CD8-positive, alpha-beta memory T cell (primary cell): ENCODE data around the gene CABP4. TPM values are rescaled to one million over a fixed set of nuclear protein-coding genes. Genes with fewer than 3 reads are reported as not detected.
A peak's percentile ranks its signal among the peaks of the same experiment; 100 is the strongest.

Experiments used
- CTCF ChIA-PET: fragments of 350-600 bp; sonication (Branson Sonifier 250); formaldehyde crosslinking; loops from one replicate; lab custom pipeline; 2021; ENCODE audit warnings: antibody characterized with exemption; lab: Charles Lee
- POLR2A ChIA-PET: fragments of 350-600 bp; sonication (Branson Sonifier 250); formaldehyde crosslinking; loops from one replicate; lab custom pipeline; 2021; ENCODE audit warnings: antibody characterized with exemption; lab: Charles Lee
- DNase-seq, 5 donors: peaks; one replicate each; pipeline versions ENCODE4 v3.0.0 to v3.0.0-alpha.2; 2020 to 2022; ENCODE audit warnings: mixed read lengths in 1 of 5
- H3K27ac ChIP-seq: one replicate; pipeline ENCODE4 v1.7.0; 2013; ENCODE audit warnings: low read depth, mild to moderate bottlenecking, low read length, moderate library complexity
- H3K27me3 ChIP-seq: 2 replicates; pipeline ENCODE4 v1.7.0; 2013; ENCODE audit warnings: low read length, mild to moderate bottlenecking; ENCODE audit not compliant: insufficient read depth, poor library complexity, severe bottlenecking
- H3K36me3 ChIP-seq: 2 replicates; pipeline ENCODE4 v1.7.0; 2013; ENCODE audit warnings: mild to moderate bottlenecking, low read length, moderate library complexity; ENCODE audit not compliant: insufficient read depth
- H3K4me1 ChIP-seq: 2 replicates; pipeline ENCODE4 v1.7.0; 2013; ENCODE audit warnings: mild to moderate bottlenecking, low read length, moderate library complexity; ENCODE audit not compliant: insufficient read depth
- H3K4me3 ChIP-seq: 2 replicates; pipeline ENCODE4 v1.7.0; 2013; ENCODE audit warnings: mild to moderate bottlenecking, low read length
- H3K9me3 ChIP-seq: 2 replicates; pipeline ENCODE4 v1.7.0; 2013; ENCODE audit warnings: mild to moderate bottlenecking, low read length
- H3K27ac Mint-ChIP-seq, 8 donors: one replicate each; pipeline ENCODE4 v1.8.0; 2020 to 2021; ENCODE audit warnings: mixed read lengths in 8 of 8, mild to moderate bottlenecking in 6 of 8, inconsistent platforms in 3 of 8, moderate library complexity in 3 of 8
- H3K27me3 Mint-ChIP-seq, 2 donors: one replicate each; pipeline ENCODE4 v1.8.0; 2020 to 2021; ENCODE audit warnings: mixed read lengths in 2 of 2, mild to moderate bottlenecking in 1 of 2, moderate library complexity in 1 of 2
- H3K36me3 Mint-ChIP-seq, 3 donors: one replicate each; pipeline ENCODE4 v1.8.0; 2020 to 2021; ENCODE audit warnings: mixed read lengths in 3 of 3, inconsistent platforms in 1 of 3, mild to moderate bottlenecking in 1 of 3
- H3K4me1 Mint-ChIP-seq, 3 donors: one replicate each; pipeline ENCODE4 v1.8.0; 2020 to 2021; ENCODE audit warnings: mixed read lengths in 3 of 3, inconsistent platforms in 1 of 3, mild to moderate bottlenecking in 1 of 3
- H3K4me3 Mint-ChIP-seq, 7 donors: one replicate each; pipeline ENCODE4 v1.8.0; 2020 to 2021; ENCODE audit warnings: mixed read lengths in 7 of 7, mild to moderate bottlenecking in 6 of 7, moderate library complexity in 4 of 7, inconsistent platforms in 2 of 7
- H3K9me3 Mint-ChIP-seq, 5 donors: one replicate each; pipeline ENCODE4 v1.8.0; 2020 to 2022; ENCODE audit warnings: mixed read lengths in 5 of 5, mild to moderate bottlenecking in 3 of 5, moderate library complexity in 2 of 5, inconsistent platforms in 1 of 5
- polyA plus RNA-seq: library from polyadenylated mRNA; unstranded; fragments of 300-500 nt; fragmentation: Illumina TruSeq; gene quantifications from one replicate; pipeline ENCODE4 v1.2.3, GENCODE V29; 2021
- total RNA-seq, 2 experiments: library from RNA; stranded (reverse); gene quantifications; one replicate each; pipeline ENCODE4 v1.2.3, GENCODE V29; 2021

Gene CABP4
- total and polyA plus RNA-seq, 3 experiments from 2014 or later = 0.28 to 0.36 (median 0.33) TPM

DNA sequence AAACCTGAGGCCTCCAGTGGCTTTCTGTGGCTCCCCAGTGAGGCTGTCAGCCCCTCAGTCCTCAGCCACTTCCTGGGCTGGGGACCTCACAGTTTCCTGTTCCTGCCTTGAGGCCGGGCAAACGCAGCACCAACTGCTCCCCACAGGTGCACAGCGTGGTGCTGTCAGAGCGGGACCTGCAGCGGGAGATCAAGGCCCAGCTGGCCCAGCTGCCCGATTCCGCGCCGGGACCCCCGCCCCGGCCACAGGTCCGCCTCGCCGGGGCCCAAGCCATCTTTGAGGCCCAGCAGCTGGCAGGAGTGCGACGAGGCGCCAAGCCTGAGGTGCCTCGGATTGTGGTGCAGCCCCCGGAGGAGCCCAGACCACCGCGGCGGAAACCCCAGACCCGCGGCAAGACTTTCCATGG lies 45.9 kb upstream of the CABP4 start:
- Histone ChIP-seq H3K4me3 (peak overlapping the region; percentile 82), H3K9me3 (no peaks in the 10 kb centered on the region), H3K27me3 (no peaks in the 10 kb centered on the region), H3K36me3 (peaks cover 12% of the 10 kb centered on the region), H3K27ac (peak overlapping the region; percentile 38), H3K4me1 (peaks cover 93% of the 10 kb centered on the region)
- H3K27me3 Mint-ChIP-seq = peaks cover 0 to 2% of the 10 kb centered on the region in 2 donors
- ChIA-PET POLR2A (interaction anchor here (1.0 to 3.8 kb wide), 10 partner anchors 10 to 74 kb away, joined by 3 to 77 read pairs (median 6); partner anchors contain the start of genes AIP, PTPRCAP, RAD9A and RPS6KB2), CTCF (interaction anchor here (1.0 to 2.4 kb wide), 13 partner anchors 9 to 58 kb away, joined by 3 to 14 read pairs (median 4); partner anchors contain the start of genes PTPRCAP, RAD9A and RPS6KB2)
- DNase-seq = peak; percentile 62 to 89 (median 83)
- peaks cover 6 to 49% (median 9%) of the 10 kb centered on the region in 3 donors for H3K36me3 Mint-ChIP-seq
- H3K9me3 Mint-ChIP-seq = no peaks in the 10 kb centered on the region
- peaks cover 76 to 93% (median 82%) of the 10 kb centered on the region in 3 donors for H3K4me1 Mint-ChIP-seq
- peak overlapping the region; percentile 45 to 99 (median 92) for H3K27ac Mint-ChIP-seq
- H3K4me3 Mint-ChIP-seq = peak overlapping the region; percentile 95 to 99 (median 98)

GRCh38 chr11:67409781-67410368 lies 45.3 kb upstream of the CABP4 start:
- Mint-ChIP-seq H3K36me3 (peaks cover 5 to 43% (median 6%) of the 10 kb centered on the region in 3 donors), H3K27ac (peak overlapping the region; percentile 74 to 99 (median 93)), H3K9me3 (no peaks in the 10 kb centered on the region), H3K27me3 (peaks cover 0 to 2% of the 10 kb centered on the region in 2 donors), H3K4me3 (peak overlapping the region; percentile 83 to 99 (median 88)), H3K4me1 (peaks cover 78 to 89% (median 80%) of the 10 kb centered on the region in 3 donors)
- H3K27me3 ChIP-seq = no peaks in the 10 kb centered on the region
- H3K4me3 ChIP-seq = peak overlapping the region; percentile 82
- H3K9me3 ChIP-seq = no peaks in the 10 kb centered on the region
- peak overlapping the region; percentile 38 for H3K27ac ChIP-seq
- H3K36me3 ChIP-seq = peaks cover 12% of the 10 kb centered on the region
- H3K4me1 ChIP-seq = peaks cover 94% of the 10 kb centered on the region
- ChIA-PET CTCF (interaction anchor here (1.0 to 1.5 kb wide), 4 partner anchors 18 to 29 kb away, joined by 3 to 7 read pairs (median 3); partner anchors contain the start of genes RAD9A and RPS6KB2), POLR2A (interaction anchor here (1.2 to 3.8 kb wide), 4 partner anchors 9 to 27 kb away, joined by 5 to 77 read pairs (median 22); partner anchors contain the start of genes PTPRCAP and RAD9A)
- DNase-seq = no peak

- H3K4me1 Mint-ChIP-seq = peaks cover 78 to 89% (median 80%) of the 10 kb centered on the region in 3 donors
- H3K4me1 ChIP-seq = peaks cover 93% of the 10 kb centered on the region
- no peaks in the 10 kb centered on the region for H3K9me3 Mint-ChIP-seq
- peaks cover 3 to 38% (median 6%) of the 10 kb centered on the region in 3 donors for H3K36me3 Mint-ChIP-seq
- peak overlapping the region; percentile 38 for H3K27ac ChIP-seq
- POLR2A ChIA-PET = interaction anchor here (1.0 to 4.1 kb wide), 2 partner anchors 9 to 27 kb away, joined by 3 to 28 read pairs; partner anchors contain the start of gene PTPRCAP
- CTCF ChIA-PET = no interaction called here
- peak overlapping the region; percentile 82 for H3K4me3 ChIP-seq
- peaks cover 6% of the 10 kb centered on the region for H3K36me3 ChIP-seq
- H3K27me3 Mint-ChIP-seq = peaks cover 0 to 2% of the 10 kb centered on the region in 2 donors
- H3K27ac Mint-ChIP-seq = peak overlapping the region; percentile 84 to 99 (median 93)
- DNase-seq = no peak
- peak overlapping the region; percentile 72 to 97 (median 88) for H3K4me3 Mint-ChIP-seq
- no peaks in the 10 kb centered on the region for H3K9me3 ChIP-seq
- H3K27me3 ChIP-seq = no peaks in the 10 kb centered on the region
These were observed 44.8 kb upstream of the CABP4 start for GRCh38 chr11:67410369-67410831.

DNA sequence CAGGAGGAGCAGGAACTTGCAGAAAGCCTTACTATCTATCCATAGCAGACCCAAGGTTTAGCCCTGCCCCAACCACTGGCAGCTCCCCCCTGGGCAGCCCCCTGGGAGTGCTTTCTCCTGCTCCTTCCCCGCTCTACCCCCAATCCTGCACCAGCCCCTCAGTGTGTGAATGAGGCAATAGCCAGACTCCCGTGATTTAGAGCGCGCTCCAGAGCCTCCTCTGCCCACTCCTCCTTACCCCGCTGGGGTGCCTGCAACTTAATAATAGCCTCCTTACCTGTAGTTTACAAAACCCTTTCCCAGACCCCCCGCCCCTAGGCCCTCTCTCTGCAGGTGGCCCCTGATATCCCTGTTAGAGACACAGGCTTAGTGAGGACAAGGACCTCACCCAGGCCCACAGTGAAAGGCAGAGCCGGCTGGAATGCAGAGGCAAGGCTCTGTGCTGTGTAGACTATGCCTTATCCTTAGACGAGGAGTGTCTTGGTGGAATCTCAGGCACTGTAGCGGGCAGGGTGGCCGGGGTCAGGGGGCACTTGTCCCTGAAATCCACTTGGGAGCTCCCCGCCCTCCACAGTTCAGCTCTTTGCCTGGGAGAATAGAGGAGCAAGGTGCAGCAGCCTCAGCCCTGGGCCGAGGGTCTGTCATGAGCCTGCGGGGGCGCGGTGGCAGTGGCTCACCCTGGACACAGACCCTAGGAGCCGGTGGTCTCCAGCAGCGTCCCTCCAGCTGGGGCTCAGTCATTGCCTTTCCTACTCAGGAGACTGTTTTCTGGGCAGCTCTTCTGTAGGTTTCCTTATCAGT lies 44.0 kb upstream of the CABP4 start:
- H3K27me3 ChIP-seq = no peaks in the 10 kb centered on the region
- Mint-ChIP-seq H3K27me3 (peaks cover 0 to 2% of the 10 kb centered on the region in 2 donors), H3K36me3 (peaks cover 3 to 32% (median 6%) of the 10 kb centered on the region in 3 donors), H3K9me3 (no peaks in the 10 kb centered on the region), H3K4me3 (peak overlapping the region; percentile 23 to 97 (median 72)), H3K4me1 (peaks cover 76 to 85% (median 78%) of the 10 kb centered on the region in 3 donors), H3K27ac (peak overlapping the region; percentile 11 to 99 (median 72))
- no peak for DNase-seq
- POLR2A ChIA-PET = interaction anchor here (1.0 to 4.1 kb wide), 5 partner anchors 10 to 58 kb away, joined by 3 to 28 read pairs (median 5); partner anchors contain the start of genes POLD4 and PTPRCAP
- CTCF ChIA-PET = interaction anchor here (1.4 kb wide), 1 partner anchor 18 kb away, joined by 3 read pairs; no protein-coding TSS in a partner anchor
- peak overlapping the region; percentile 21 for H3K4me3 ChIP-seq
- no peaks in the 10 kb centered on the region for H3K36me3 ChIP-seq
- H3K4me1 ChIP-seq = peaks cover 89% of the 10 kb centered on the region
- H3K27ac ChIP-seq = no peak overlapping the region
- no peaks in the 10 kb centered on the region for H3K9me3 ChIP-seq

DNA sequence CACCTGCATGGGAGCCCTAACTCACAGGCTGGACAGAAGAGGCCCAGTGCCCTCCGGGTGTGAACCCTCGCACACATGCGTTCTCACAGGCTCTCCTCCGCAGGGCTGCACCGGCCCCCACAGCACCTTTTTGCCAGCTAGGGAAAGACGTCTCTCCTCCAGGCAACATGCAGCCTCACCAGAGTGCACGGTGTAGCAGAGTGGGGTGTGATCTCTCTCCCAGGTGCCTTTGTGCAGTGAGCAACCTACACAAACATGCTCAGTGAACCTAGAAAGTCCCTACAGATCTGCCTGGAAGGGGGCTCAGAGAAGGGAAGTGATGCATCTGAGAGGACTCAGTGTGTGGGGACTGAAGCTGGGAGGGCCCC lies 43.4 kb upstream of the CABP4 start:
- CTCF ChIA-PET = interaction anchor here (1.4 to 9.8 kb wide), 4 partner anchors 9 to 26 kb away, joined by 3 to 108 read pairs (median 10); partner anchors contain the start of genes PPP1CA, PTPRCAP and TBC1D10C
- Histone ChIP-seq H3K9me3 (no peaks in the 10 kb centered on the region), H3K4me1 (peaks cover 89% of the 10 kb centered on the region), H3K27ac (no peak overlapping the region), H3K4me3 (peak overlapping the region; percentile 21), H3K36me3 (no peaks in the 10 kb centered on the region), H3K27me3 (no peaks in the 10 kb centered on the region)
- no peak for DNase-seq
- H3K4me3 Mint-ChIP-seq = peak overlapping the region in 4 of 7 donors; percentile 13 to 97 (median 52)
- peaks cover 78 to 85% (median 79%) of the 10 kb centered on the region in 3 donors for H3K4me1 Mint-ChIP-seq
- POLR2A ChIA-PET = interaction anchor here (1.1 to 4.1 kb wide), 6 partner anchors 7 to 59 kb away, joined by 3 to 30 read pairs (median 10); partner anchors contain the start of genes POLD4, PPP1CA, PTPRCAP and TBC1D10C
- peaks cover 0 to 2% of the 10 kb centered on the region in 2 donors for H3K27me3 Mint-ChIP-seq
- H3K9me3 Mint-ChIP-seq = no peaks in the 10 kb centered on the region
- H3K36me3 Mint-ChIP-seq = peaks cover 3 to 26% (median 6%) of the 10 kb centered on the region in 3 donors
- H3K27ac Mint-ChIP-seq = peak overlapping the region in 7 of 8 donors; percentile 26 to 90 (median 63)

- Mint-ChIP-seq H3K4me1 (peaks cover 75 to 84% (median 75%) of the 10 kb centered on the region in 3 donors), H3K4me3 (peak overlapping the region in 5 of 7 donors; percentile 15 to 97 (median 63)), H3K36me3 (peaks cover 0 to 18% (median 0%) of the 10 kb centered on the region in 3 donors), H3K9me3 (no peaks in the 10 kb centered on the region), H3K27me3 (no peaks in the 10 kb centered on the region), H3K27ac (peak overlapping the region in 4 of 8 donors; percentile 44 to 90 (median 70))
- no peak for DNase-seq
- no peaks in the 10 kb centered on the region for H3K36me3 ChIP-seq
- ChIA-PET CTCF (interaction anchor here (1.4 to 9.8 kb wide), 5 partner anchors 10 to 61 kb away, joined by 3 to 108 read pairs (median 6); partner anchors contain the start of genes PPP1CA, PTPRCAP and TBC1D10C), POLR2A (interaction anchor here (0.6 to 4.1 kb wide), 9 partner anchors 8 to 60 kb away, joined by 3 to 30 read pairs (median 9); partner anchors contain the start of genes POLD4, PPP1CA, PTPRCAP and TBC1D10C)
- no peaks in the 10 kb centered on the region for H3K27me3 ChIP-seq
- H3K4me3 ChIP-seq = no peak overlapping the region
- H3K27ac ChIP-seq = no peak overlapping the region
- H3K9me3 ChIP-seq = no peaks in the 10 kb centered on the region
- H3K4me1 ChIP-seq = peaks cover 89% of the 10 kb centered on the region
These were observed 42.5 kb upstream of the CABP4 start for GRCh38 chr11:67412495-67413179.
